COLO668 (cell line): ENCODE results near the gene CBFA2T2.
"Not testable (repeated sequence)": the region's sequence is repeated elsewhere in the genome, so short reads cannot be mapped to it uniquely, and the experiment has no call there.

Experiments used
- DNase-seq: peaks from one replicate; lab custom pipeline; 2025; ENCODE audit not compliant: unreplicated experiment; lab: John Stamatoyannopoulos, UW

The CBFA2T2 gene

DNA sequence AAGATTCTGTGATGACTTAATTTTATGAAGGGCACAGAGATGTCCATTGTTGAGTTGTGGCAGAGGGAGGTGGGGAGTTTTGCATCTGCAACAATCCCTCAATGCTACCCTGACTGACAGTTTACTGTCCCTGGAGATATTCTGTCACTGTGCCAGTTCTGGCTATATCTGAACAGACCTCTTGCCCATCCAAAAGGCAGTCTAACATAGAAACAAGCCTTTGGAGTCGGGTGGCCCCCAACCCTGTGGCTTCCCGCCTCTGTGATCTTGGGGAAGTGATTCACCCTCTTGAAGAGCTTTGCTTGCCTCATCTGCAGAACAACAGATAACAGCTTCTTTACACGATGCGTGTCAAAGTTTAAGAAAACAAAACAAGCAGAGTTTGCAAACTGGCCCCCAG lies 200.1 kb downstream of the CBFA2T2 start:
- DNase-seq = no peak

DNA sequence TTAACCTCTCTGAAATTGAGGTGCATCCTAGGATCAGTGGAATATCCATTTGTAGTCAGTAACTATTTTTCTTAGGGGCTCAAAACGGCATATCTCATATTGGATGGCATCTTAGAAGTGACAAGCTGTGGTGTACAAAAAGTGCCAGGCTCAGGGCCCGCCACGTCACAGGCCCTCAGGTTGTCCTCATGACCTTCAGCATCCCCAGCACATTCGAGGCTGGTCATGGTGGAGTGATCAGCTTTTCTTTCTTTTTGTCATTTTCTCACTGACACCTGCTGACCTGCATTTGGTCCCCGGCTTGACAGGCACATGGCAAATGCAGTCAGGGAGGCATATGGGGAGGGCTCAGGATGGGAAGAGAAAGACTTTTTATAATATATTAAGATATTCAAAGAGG lies 203.4 kb downstream of the CBFA2T2 start:
- no peak for DNase-seq

DNA sequence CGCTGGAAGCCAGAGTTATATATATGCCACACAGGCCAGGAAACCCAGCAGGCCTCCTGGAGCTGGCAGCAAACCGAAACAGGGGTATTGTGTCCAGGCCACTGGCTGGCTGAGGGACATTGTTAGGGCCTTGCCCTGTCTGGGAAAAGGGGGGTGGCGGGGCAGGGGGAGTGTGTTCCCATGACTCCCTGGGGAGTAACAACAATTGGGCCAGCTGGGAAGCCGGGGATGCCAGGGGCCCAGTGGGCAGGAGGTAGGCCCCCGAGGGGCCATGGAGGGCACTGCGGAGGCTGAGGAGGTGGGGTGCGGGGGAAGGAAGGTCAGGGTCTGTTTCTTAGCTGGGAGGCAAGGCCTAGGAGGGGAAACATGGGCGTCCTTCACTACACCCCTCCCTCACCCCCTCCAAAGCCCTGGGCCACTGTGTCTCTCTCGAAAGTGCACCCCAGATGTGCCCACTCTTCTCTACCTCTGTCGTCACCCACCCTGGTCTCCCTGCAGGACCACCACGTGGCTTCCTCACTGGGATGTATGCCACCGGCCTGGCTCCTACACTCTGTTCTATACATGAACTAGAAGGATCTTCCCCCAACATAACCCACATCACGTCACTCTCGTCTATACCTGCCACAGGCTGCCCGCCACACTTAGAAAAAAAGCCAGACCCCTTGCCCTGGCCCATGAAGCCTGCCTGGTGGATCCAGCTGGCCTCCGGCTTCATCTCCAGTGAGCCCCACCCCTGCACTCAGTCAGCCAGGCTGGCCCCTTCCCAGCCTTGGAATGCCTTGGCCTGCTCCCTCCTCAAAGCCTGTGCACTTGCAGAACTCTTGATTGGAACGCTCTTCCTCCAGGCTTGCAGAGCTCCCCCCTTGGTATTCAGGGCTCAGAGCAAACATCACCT lies 204.1 kb downstream of the CBFA2T2 start:
- no peak for DNase-seq

DNA sequence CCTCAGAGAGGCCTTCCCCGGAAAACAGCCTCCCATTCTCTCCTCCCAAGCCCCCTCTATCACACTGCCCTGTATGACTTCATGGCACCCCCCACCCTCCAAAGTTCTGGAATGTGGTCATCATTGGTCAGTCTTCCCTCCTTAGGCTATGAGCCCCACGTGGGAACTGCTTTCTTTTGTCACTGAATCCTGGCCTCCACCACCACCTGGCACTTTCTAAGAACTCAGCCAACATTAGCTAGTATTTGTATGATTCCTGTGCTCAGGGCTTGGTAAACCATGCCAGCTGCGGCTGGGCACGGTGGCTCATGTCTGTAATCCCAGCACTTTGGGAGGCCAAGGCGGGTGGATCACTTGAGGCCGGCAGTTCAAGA lies 204.7 kb downstream of the CBFA2T2 start:
- DNase-seq = no peak

DNA sequence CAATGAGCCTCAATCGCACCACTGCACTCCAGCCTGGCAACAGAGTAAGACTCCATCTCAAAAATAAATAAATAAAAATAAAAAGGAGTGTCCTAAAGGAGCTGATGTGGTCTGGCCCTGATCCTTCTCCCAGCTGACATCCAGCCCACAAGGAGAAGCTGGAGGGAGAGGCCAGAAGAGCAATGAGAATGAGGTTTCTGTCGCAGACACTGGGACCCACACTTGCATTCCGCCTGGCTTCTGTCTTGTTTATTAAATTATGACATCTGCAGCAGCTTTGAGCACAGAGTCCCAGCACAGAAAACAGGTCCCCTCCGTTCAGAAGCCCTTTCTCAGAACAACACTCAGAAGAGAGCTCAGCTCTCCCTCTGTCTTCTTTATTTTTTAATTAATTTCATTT lies 206.6 kb downstream of the CBFA2T2 start:
- DNase-seq = no peak

DNA sequence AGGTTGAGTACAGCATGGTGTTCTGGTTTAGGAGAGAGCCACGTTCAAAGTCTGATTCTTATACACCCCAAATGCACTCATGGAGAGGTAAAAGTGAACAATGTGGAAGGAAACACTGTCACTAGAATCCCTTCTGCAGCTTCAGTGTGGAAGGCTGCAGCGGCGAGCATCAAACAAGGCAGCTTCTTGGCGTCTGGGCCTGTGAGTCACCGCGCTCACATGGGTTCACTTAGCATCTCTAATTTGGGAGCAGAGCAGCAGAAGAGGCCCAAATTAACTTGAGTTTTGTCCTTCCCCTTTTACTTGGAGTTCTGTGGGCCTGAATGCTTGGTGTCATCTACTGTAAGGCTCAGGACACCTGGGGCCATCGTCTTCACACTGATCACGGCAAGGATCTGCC lies 207.2 kb downstream of the CBFA2T2 start:
- DNase-seq = no peak

DNA sequence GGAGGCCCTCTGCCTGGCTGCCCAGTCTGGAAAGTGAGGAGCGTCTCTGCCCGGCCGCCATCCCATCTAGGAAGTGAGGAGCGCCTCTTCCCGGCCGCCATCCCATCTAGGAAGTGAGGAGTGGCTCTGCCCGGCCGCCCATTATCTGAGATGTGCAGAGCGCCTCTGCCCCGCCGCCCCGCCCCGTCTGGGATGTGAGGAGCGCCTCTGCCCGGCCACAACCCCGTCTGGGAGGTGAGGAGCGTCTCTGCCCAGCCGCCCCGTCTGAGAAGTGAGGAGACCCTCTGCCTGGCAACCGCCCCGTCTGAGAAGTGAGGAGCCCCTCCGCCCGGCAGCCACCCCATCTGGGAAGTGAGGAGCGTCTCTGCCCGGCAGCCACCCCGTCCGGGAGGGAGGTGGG lies 209.1 kb downstream of the CBFA2T2 start:
- not testable (repeated sequence) for DNase-seq
